HCT116 (cell line): Measurements from ENCODE around the gene STYK1.
A peak's percentile ranks its signal among the peaks of the same experiment; 100 is the strongest.

Experiments
- EGR1 ChIP-seq: IDR thresholded peaks from 2 replicates; pipeline ENCODE4 v1.6.1; 2012; ENCODE audit warnings: low read depth
- EZH2 ChIP-seq: fragments of 200-600 bp; sonication (generic); IDR thresholded peaks from 2 replicates; pipeline ENCODE4 v1.6.1; 2017; ENCODE audit warnings: antibody characterized with exemption, mixed run types
- SP1 ChIP-seq: IDR thresholded peaks from 2 replicates; pipeline ENCODE4 v1.6.1; 2012; ENCODE audit warnings: low read depth
- SRF ChIP-seq: IDR thresholded peaks from 2 replicates; pipeline ENCODE4 v1.6.1; 2012; ENCODE audit warnings: low read depth
- TF ChIP-seq, protein P1 (sequence below), 3 experiments: fragments of 200-600 bp in 1 of 3; sonication (generic) in 1 of 3; IDR thresholded peaks in 2 of 3; conservative IDR thresholded peaks in 1 of 3; 2 replicates each; pipeline ENCODE4 v1.5.1; 2012 to 2017; ENCODE audit warnings: low read depth in 2 of 3, low read length in 2 of 3, antibody characterized with exemption in 1 of 3, borderline replicate concordance in 1 of 3, control low read depth in 1 of 3, mild to moderate bottlenecking in 1 of 3, mixed read lengths in 1 of 3, mixed run types in 1 of 3, moderate library complexity in 1 of 3; ENCODE audit not compliant: insufficient read depth in 1 of 3

DNA sequence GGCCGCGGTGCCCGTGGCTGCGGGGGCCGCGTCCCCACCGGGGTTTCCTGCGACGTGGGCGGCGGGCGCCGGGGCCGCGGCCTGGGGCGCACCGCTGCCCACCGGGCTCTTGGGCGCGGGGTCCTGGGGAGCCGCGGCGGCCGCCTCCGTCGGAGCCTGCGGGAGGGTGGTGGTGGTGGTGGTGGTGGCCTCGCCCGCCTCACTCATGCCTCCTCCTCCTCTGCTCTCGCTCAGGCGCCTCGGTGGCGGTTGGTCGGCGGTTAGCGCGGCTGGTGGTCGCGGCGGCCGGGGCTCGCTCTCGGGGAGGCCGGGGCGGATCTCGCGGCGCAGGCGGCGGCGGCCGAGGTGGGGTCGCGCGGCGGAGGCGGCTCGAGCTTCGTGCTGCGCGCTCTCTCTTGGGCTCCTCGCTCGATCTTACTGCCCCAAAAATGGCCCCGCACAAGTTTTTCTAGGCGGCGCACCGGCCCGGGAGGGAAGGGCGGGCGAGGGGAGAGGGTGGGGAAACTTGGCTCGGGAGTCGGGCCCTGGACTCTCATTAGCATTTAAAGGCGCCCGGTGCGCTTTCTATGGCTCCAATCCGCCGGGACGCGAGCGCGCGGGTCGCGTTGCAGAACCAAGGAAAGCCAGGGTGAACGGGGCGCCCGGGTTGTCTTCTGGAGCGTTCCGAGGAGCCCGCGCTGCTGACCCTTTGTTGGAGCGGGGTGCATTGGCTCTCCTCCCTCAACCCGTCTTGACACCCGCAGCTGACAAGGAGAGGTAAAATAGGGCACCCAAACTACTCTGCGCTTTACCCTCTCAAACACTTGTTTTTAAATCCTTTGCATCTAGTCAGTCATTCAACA, 49.3 kb upstream of the STYK1 start, which contains the start of gene YBX3:
- peak; percentile 11; the same call in 1 of the 2 replicates for TF ChIP-seq SP1
- TF ChIP-seq, protein P1, sequence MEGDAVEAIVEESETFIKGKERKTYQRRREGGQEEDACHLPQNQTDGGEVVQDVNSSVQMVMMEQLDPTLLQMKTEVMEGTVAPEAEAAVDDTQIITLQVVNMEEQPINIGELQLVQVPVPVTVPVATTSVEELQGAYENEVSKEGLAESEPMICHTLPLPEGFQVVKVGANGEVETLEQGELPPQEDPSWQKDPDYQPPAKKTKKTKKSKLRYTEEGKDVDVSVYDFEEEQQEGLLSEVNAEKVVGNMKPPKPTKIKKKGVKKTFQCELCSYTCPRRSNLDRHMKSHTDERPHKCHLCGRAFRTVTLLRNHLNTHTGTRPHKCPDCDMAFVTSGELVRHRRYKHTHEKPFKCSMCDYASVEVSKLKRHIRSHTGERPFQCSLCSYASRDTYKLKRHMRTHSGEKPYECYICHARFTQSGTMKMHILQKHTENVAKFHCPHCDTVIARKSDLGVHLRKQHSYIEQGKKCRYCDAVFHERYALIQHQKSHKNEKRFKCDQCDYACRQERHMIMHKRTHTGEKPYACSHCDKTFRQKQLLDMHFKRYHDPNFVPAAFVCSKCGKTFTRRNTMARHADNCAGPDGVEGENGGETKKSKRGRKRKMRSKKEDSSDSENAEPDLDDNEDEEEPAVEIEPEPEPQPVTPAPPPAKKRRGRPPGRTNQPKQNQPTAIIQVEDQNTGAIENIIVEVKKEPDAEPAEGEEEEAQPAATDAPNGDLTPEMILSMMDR (IDR thresholded peaks at IDR 0.05 in 2 of 3, conservative IDR thresholded peaks at IDR 0.05 in 1 of 3; ENCODE audit: borderline replicate concordance in 1 of 3, insufficient read depth in 1 of 3, low read depth in 2 of 3, low read length in 2 of 3): no peak
- no peak for TF ChIP-seq EGR1
- TF ChIP-seq EZH2: no peak
- TF ChIP-seq SRF: no peak
